DMS79 treated with DMSO at 0.1 percent for 48 hours (cell line): ENCODE results near the gene STPG1.
"Not testable (repeated sequence)": the region's sequence is repeated elsewhere in the genome, so short reads cannot be mapped to it uniquely, and the experiment has no call there.

Experiments
- DNase-seq: peaks from one replicate; lab custom pipeline; 2025; lab: John Stamatoyannopoulos, UW

STPG1 gene, protein sequence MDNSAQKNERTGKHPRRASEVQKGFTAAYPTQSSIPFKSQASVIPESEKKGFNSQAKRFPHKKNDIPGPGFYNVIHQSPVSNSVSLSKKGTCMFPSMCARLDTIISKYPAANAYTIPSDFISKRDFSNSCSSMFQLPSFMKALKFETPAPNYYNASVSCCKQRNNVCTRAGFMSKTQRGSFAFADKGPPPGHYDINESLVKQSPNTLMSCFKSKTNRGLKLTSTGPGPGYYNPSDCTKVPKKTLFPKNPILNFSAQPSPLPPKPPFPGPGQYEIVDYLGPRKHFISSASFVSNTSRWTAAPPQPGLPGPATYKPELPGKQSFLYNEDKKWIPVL

DNA sequence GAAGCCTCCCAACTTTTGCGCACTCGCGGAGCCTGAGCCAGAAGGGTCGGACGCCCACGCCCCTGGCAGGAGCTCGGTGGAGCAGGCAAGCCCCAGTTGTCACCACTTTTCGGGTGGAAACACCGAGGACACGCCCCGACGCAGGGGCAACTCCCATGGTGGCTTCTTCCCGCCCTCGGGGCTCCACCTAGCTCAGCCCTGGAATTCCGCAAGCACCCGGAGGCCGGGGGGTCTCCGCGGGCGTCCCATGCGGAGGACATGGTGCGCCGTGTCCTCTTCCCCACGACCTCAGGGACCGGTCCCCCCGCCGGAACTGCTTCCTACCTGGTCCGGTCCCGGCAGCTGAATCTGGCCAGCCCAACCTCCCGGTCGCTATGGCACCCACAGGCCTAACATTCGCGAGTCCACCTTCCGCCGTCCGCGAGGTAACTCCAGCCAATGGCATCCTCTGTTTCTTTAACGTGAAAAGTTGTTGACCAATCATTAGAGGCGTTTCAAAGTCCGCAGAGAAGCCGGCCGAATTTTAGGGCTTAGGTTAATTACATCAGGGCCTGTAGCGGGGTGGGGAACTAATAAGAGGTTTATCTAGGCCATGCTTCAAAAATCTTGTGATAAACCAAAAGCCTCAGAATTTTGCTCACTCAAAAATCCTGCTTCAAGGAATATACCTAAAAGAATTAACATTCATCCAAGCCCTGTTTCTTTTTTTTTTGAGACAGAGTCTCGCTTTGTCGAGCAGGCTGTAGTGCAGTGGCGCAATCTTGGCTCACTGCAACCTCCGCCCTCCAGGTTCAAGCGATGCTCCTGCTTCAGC is at the start of gene STPG1:
STPG1 (minus strand) TSS at position 433 of the 814 bp plus-strand sequence. CDS start 12,394 bp downstream, outside the sequence.
- DNase-seq = peak; percentile 89

DNA sequence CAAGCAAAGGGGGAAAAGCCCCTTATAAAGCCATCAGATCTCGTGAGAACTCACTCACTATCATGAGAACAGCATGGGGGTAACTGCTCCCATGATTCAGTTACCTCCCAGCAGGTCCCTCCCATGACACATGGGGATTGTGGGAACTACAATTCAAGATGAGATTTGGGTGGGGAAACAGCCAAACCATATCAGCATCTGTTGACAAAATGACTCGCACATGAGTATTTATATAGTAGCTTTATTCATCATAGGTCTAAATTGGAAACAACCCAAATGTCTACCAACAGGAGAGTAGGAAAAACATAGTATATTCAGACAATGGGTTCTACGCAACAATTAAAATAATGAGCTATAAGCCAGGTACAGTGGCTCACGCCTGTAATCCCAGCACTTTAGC is 48.5 kb upstream of the STPG1 start:
- DNase-seq = not testable (repeated sequence)

- DNase-seq = peak; percentile 95
Observed at GRCh38 chr1:24459551-24460266, 46.1 kb upstream of the STPG1 start.

- DNase-seq = no peak
Observed at GRCh38 chr1:24457866-24458265, 44.3 kb upstream of the STPG1 start.

DNA sequence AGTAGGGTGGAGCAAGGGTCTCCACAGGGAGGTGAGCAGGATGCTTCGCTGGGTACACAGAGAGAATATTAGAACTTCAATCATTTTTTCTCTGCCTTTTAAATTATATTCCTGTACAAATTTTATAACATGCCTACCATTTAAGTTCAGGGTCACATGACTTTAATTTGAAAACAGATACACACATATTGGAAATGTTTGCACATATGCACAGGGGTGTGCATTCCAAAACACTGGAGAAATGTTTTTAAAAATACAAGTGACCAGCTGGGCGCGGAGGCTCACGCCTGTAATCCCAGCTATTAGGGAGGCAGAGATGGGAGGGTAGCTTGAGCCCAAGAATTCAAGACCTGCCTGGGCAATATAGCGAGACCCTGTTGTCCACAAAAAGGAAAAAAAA is 41.7 kb upstream of the STPG1 start:
- DNase-seq = no peak

- DNase-seq = no peak
Observed at GRCh38 chr1:24454673-24455072, 41.1 kb upstream of the STPG1 start.

DNA sequence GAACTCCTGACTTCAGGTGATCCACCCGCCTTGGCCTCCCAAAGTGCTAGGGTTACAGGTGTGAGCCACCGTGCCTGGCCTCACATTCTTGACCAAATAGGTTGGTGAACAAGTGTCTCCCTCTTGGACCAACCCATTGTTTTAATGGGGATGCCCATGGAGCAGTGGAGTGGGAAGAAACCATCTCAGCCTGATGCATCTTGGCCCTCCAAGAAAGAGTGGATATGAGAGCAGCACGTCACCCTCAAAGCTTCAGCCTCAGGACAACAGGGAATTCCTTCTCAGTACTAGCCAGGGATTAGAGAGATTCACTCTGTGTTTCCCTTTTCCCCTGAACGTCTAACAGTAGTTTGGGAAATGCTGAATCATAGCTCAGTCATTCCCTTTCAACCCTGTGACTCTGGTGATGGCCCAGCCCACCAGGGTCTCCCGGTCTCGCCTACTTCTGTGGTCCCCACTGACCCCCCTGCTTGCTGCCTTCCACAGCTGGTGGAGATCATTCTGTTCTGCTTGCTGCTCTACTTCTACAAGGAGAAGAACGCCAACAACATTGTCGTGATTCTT is 39.4 kb upstream of the STPG1 start:
- DNase-seq = no peak

- DNase-seq = no peak
Observed at GRCh38 chr1:24451746-24452145, 38.2 kb upstream of the STPG1 start.

- DNase-seq = no peak
Observed at GRCh38 chr1:24450857-24451397, 37.3 kb upstream of the STPG1 start.

GRCh38 chr1:24450316-24450715 is 36.7 kb upstream of the STPG1 start:
- DNase-seq = no peak

- DNase-seq = not testable (repeated sequence)
Observed at GRCh38 chr1:24446446-24446845, 32.9 kb upstream of the STPG1 start.

DNA sequence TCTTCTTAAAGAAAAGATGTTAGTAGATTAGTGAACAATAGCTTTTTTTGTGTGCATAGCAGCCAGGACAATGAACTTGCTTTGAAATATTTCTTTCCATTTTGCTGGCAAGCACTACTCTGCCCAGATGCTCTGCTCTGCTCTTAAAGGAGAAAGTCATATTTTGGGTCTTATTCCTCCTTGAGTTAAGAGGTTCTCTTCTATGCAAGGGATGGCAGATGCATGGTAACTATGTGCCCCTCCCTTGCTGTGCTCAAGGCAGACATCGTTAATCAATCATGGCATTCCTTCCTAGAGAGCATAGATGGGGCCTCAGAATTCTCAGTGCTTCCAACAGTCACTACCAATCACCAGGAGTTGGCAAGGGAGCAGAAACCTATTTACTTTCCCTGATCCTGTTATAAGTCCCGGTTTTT is 29.7 kb upstream of the STPG1 start:
- peak; percentile 35 for DNase-seq

DNA sequence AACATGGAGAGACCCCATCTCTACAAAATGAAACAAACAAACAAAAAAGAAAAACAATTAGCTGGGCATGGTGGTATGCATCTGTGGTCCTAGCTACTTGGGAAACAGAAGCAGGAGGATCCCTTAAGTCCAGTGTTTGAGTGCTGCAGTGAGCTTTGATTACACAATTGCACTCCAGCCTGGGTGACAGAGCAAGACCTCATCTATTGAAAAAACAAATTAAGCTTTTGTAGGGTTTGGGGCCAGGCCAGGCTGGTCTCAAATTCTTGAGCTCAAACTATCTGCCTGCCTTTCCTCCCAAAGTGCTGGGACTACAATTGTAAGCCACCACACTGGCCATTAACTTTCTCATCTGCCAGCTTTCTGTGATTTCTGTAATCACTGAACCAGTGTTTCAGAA is 29.2 kb upstream of the STPG1 start:
- no peak for DNase-seq

DNA sequence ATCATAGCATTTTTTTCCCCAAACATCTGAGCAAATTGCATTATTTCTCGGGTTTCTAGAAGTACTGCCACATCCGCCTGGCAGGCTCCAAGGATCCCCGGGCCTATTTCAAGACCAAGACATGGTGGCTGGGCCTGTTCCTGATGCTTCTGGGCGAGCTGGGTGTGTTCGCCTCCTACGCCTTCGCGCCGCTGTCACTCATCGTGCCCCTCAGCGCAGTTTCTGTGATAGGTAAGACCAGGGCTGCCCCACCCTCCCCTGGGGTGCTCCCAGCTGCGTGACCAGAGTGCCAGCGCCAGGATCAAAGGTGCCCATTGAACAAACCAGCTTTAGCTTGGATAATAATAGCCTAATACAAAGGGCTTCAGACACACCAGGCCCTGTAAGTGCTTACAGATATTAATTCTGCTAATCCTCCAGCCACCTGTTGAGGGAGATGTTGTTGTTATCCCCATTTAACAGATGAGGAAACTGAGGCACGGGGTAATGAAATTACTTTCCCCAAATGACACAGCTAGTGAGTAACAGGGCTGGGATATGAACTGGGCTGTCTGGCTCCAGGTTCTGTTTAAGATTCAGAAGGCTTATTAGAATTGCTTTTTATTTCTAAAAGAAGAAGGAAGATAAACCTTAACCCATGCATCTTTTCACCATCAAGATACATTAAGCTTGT is 28.6 kb upstream of the STPG1 start:
- DNase-seq = no peak

- no peak for DNase-seq
Observed at GRCh38 chr1:24441480-24441879, 27.9 kb upstream of the STPG1 start.

DNA sequence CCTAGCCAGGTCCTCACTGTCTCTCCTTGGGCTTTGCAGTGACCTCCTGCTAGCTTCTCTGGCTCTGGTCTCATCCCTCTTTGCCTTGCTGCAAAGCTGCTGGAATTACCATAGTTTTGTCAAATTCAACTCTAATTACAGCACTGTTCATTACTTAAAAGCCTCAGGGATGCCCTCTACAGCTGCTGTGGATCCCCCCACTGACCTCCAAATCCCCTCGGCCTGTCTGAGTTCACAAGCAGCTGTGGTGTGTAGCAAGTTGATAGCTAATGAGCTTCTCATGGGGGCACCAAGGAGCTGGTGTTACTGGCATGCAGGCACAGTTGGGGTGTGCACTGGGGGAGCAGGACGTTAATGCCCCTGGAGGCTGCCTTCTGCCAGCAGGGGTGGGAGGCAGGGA is 26.9 kb upstream of the STPG1 start:
- no peak for DNase-seq

DNA sequence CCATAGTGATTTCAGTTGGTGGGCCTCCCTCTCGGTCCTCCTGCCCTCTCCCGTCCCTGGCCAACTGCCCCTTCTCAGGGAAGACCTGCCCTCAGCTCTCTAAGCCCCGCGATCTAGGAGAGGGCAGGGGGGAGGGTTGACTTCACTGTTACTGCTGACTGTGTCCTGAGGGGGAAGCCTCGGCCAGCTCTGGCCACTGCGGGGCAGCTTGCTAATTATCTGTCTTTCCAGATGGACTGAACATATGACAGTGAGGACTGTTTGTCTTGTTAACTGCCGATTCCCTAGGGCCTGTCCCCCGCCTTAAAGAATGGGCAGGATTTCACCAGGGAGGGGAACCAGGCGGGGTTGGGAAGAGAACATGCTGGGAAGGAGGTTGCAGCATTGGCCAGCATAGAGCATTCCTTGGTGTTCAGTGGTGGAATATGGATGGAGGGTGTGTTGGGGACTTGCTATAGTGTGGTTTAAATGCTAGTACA is 24.9 kb upstream of the STPG1 start:
- no peak for DNase-seq

DNA sequence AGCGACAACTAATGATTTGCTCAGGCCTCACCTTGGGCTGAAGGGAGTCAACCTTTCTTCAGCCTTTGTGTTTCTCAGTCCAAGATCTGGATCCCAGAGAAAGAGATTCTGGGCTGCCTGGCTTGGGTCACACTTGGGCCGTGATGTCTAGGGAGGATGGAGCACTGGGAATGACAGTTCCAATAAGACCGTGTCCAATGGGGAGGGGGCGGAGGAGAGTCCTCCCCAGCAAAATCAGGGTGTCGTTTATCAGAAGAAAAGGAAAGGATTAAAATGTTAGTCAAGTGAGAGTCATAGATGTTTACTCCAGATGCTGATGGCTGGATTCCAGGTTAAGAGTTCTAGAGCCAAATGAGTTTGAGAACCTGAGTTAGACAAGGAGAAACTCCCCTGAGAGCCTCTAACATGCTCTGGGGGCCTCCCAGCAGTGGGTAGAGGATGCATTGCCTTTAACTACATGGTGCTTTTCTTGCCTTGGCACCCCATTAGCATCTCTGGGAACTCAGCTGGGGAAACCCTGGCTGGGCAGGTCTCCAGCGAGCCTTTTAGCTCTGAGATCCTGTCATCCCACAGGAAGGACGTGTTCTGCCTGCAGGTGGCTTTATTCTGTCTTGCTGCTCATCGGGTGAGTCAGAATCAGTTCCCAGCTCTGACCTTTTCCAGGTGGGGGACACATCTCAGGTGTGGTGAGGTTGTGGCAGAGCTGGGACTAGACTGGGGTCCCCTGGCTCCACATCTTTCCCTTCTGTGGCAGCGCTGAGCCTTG is 24.2 kb upstream of the STPG1 start:
- DNase-seq = no peak

GRCh38 chr1:24435782-24436365 is 22.3 kb upstream of the STPG1 start:
- no peak for DNase-seq

GRCh38 chr1:24427545-24427862 is 13.9 kb upstream of the STPG1 start:
- peak; percentile 86 for DNase-seq
